Mesenchymal stem cell (in vitro differentiated cells and primary cell): ENCODE measurements around the gene NCL.

Source experiments
- DNase-seq: peaks from one replicate; pipeline ENCODE4 v3.0.0-alpha.2; 2013
- H2AFZ ChIP-seq: one replicate; pipeline ENCODE4 v1.6.1; 2013; ENCODE audit warnings: low read depth, mild to moderate bottlenecking, control low read depth, inconsistent platforms, low read length, moderate library complexity
- H2AK5ac ChIP-seq: 2 replicates; pipeline ENCODE4 v1.6.1; 2013; ENCODE audit warnings: low read length, moderate library complexity, mild to moderate bottlenecking, inconsistent platforms; ENCODE audit not compliant: severe bottlenecking
- H2BK120ac ChIP-seq: one replicate; pipeline ENCODE4 v1.6.1; 2013; ENCODE audit warnings: low read depth, mild to moderate bottlenecking, inconsistent platforms, low read length, moderate library complexity
- H2BK12ac ChIP-seq, 2 experiments: one replicate each; pipeline ENCODE4 v1.6.1; 2013; ENCODE audit warnings: inconsistent platforms in 2 of 2, low read length in 2 of 2, mild to moderate bottlenecking in 2 of 2, moderate library complexity in 2 of 2, control low read depth in 1 of 2
- H2BK15ac ChIP-seq: one replicate; pipeline ENCODE4 v1.6.1; 2013; ENCODE audit warnings: mild to moderate bottlenecking, low read depth, inconsistent platforms; ENCODE audit not compliant: poor library complexity, severe bottlenecking
- H2BK5ac ChIP-seq: 2 replicates; pipeline ENCODE4 v1.6.1; 2013; ENCODE audit warnings: low read depth, mild to moderate bottlenecking, low read length, control low read depth, inconsistent platforms; ENCODE audit not compliant: poor library complexity, severe bottlenecking
- H3K14ac ChIP-seq, 2 experiments: one replicate each; pipeline ENCODE4 v1.6.1; 2013; ENCODE audit warnings: inconsistent platforms in 2 of 2, low read length in 2 of 2, control low read depth in 1 of 2, mild to moderate bottlenecking in 1 of 2, moderate library complexity in 1 of 2
- H3K18ac ChIP-seq, 2 experiments: one replicate each; pipeline ENCODE4 v1.6.1; 2013; ENCODE audit warnings: inconsistent platforms in 2 of 2, low read length in 2 of 2, control low read depth in 1 of 2, low read depth in 1 of 2, mild to moderate bottlenecking in 1 of 2
- H3K23ac ChIP-seq, 2 experiments: one replicate each; pipeline ENCODE4 v1.6.1; 2013; ENCODE audit warnings: inconsistent platforms in 2 of 2, low read length in 2 of 2, mild to moderate bottlenecking in 2 of 2, moderate library complexity in 2 of 2, control low read depth in 1 of 2
- H3K27ac ChIP-seq: 2 replicates; pipeline ENCODE4 v1.5.1; 2013; ENCODE audit warnings: mild to moderate bottlenecking, moderate library complexity, low read length, control low read depth, inconsistent platforms; ENCODE audit not compliant: poor library complexity, severe bottlenecking
- H3K27me3 ChIP-seq, 2 experiments: 2 replicates each; pipeline versions ENCODE4 v1.6.1 to v1.7.0; 2013; ENCODE audit warnings: low read length in 2 of 2, mild to moderate bottlenecking in 2 of 2, moderate library complexity in 2 of 2, control low read depth in 1 of 2, inconsistent platforms in 1 of 2; ENCODE audit not compliant: control insufficient read depth in 1 of 2, insufficient read depth in 1 of 2
- H3K36me3 ChIP-seq, 2 experiments: 2 replicates each; pipeline versions ENCODE4 v1.6.1 to v1.7.0; 2013; ENCODE audit warnings: low read length in 2 of 2, control low read depth in 1 of 2, inconsistent platforms in 1 of 2, low read depth in 1 of 2, mild to moderate bottlenecking in 1 of 2; ENCODE audit not compliant: insufficient read depth in 2 of 2, control insufficient read depth in 1 of 2
- H3K4ac ChIP-seq, 2 experiments: one replicate each; pipeline ENCODE4 v1.6.1; 2013; ENCODE audit warnings: inconsistent platforms in 2 of 2, low read length in 2 of 2, mild to moderate bottlenecking in 2 of 2, moderate library complexity in 2 of 2, control low read depth in 1 of 2, low read depth in 1 of 2
- H3K4me1 ChIP-seq: 2 replicates; pipeline ENCODE4 v1.6.1; 2013; ENCODE audit warnings: low read depth, low read length, control low read depth; ENCODE audit not compliant: control insufficient read depth, insufficient read depth
- H3K4me2 ChIP-seq: 2 replicates; pipeline ENCODE4 v1.6.1; 2013; ENCODE audit warnings: low read length, mild to moderate bottlenecking, inconsistent platforms; ENCODE audit not compliant: poor library complexity, severe bottlenecking
- H3K4me3 ChIP-seq, 2 experiments: 2 replicates each; pipeline versions ENCODE4 v1.5.1 to v1.7.0; 2013; ENCODE audit warnings: low read length in 2 of 2, mild to moderate bottlenecking in 2 of 2, control low read depth in 1 of 2, low read depth in 1 of 2; ENCODE audit not compliant: insufficient read depth in 1 of 2
- H3K79me1 ChIP-seq: replicated peaks from 2 replicates; pipeline ENCODE4 v1.6.1; 2013; ENCODE audit warnings: mild to moderate bottlenecking, control low read depth, low read length, inconsistent platforms; ENCODE audit not compliant: poor library complexity, severe bottlenecking
- H3K9ac ChIP-seq: 2 replicates; pipeline ENCODE4 v1.7.0; 2013; ENCODE audit warnings: mild to moderate bottlenecking, low read length, moderate library complexity
- H3K9me3 ChIP-seq: 2 replicates; pipeline ENCODE4 v1.7.0; 2013; ENCODE audit warnings: mild to moderate bottlenecking, low read length; ENCODE audit not compliant: control insufficient read depth
- H4K8ac ChIP-seq: one replicate; pipeline ENCODE4 v1.6.1; 2013; ENCODE audit warnings: inconsistent platforms, mild to moderate bottlenecking, low read length, moderate library complexity
- H4K91ac ChIP-seq: one replicate; pipeline ENCODE4 v1.6.1; 2013; ENCODE audit warnings: mild to moderate bottlenecking, low read length, inconsistent platforms
- WGBS: methylation state at CpG from one replicate; pipeline ENCODE4 v1.1.7; 2013; ENCODE audit warnings: mixed read lengths; 5-methylcytosine and 5-hydroxymethylcytosine counted together

NCL gene

DNA sequence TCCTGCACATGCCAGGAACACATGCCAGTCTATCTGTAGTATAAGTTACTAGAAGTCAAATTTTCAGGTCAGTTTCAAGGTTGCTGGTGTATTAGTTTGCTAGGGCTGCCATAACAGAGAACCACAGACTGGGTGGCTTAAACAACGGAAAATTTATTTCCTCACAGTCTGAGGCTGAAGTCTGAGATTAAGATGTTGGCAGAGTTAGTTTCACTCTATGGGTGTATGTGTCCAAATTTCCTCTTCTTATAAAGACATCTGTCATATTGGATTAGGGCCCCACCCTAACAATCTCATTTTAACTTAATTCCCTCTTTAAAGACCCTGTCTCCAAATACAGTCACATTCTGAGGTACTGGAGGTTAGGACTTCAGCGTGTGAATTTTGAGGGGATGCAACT is 42.2 kb downstream of the NCL start:
- no peaks in the 10 kb centered on the region for H3K36me3 ChIP-seq
- no peaks in the 10 kb centered on the region for H3K9me3 ChIP-seq
- peaks cover 0 to 65% of the 10 kb centered on the region in 2 experiments for H3K27me3 ChIP-seq
- no peak overlapping the region for H2AFZ ChIP-seq
- no peak overlapping the region for H3K4me3 ChIP-seq
- H2BK15ac ChIP-seq = no peak overlapping the region
- H2BK12ac ChIP-seq = no peak overlapping the region
- DNase-seq = no peak
- no peak overlapping the region for H3K4me2 ChIP-seq
- 100% methylated on average over 1 of the region's 2 CpGs for WGBS
- no peak overlapping the region for H3K27ac ChIP-seq
- no peak overlapping the region for H3K14ac ChIP-seq
- no peak overlapping the region for H3K23ac ChIP-seq
- H3K9ac ChIP-seq = no peak overlapping the region
- H2AK5ac ChIP-seq = no peak overlapping the region
- no peak overlapping the region for H3K18ac ChIP-seq
- H2BK120ac ChIP-seq = no peak overlapping the region
- no peak overlapping the region for H3K4ac ChIP-seq
- H2BK5ac ChIP-seq = no peak overlapping the region
- no peaks in the 10 kb centered on the region for H3K79me1 ChIP-seq
- no peak overlapping the region for H4K91ac ChIP-seq
- H4K8ac ChIP-seq = no peak overlapping the region
- peaks cover 7% of the 10 kb centered on the region for H3K4me1 ChIP-seq

DNA sequence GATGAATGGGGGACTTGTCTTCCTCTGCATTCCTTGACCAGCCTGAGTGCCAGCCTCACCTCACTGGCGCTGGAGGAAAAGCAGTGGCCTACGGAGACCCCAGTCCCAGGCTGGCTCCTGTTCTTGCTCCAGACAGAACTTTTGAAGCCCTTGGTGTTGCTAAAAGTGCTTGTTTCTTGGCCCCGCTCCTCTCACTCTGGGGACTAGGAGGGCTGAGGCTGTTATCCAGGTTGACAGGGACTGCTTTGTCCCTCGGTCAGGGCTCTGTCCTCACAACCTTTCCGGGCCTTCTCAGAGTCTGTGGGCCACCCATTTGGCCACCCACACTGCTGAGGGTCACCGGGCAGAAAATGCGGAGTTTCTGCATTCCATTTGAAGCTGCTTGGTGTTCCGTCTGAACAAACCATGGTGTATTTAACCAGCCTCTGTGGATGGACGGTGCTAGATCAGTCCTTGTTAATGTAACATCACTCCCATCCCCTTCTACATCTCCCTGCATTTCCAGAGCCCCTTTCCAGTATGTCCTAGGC is 43.2 kb downstream of the NCL start:
- H2BK5ac ChIP-seq = no peak overlapping the region
- DNase-seq = no peak
- H3K79me1 ChIP-seq = no peaks in the 10 kb centered on the region
- H3K14ac ChIP-seq = no peak overlapping the region
- no peak overlapping the region for H3K4me2 ChIP-seq
- H2BK12ac ChIP-seq = no peak overlapping the region
- no peak overlapping the region for H3K4ac ChIP-seq
- H3K27me3 ChIP-seq = peaks cover 0 to 56% of the 10 kb centered on the region in 2 experiments
- no peak overlapping the region for H2AFZ ChIP-seq
- H3K36me3 ChIP-seq = no peaks in the 10 kb centered on the region
- H4K8ac ChIP-seq = no peak overlapping the region
- H3K9me3 ChIP-seq = no peaks in the 10 kb centered on the region
- no peak overlapping the region for H4K91ac ChIP-seq
- WGBS = 85% methylated on average over 9 of the region's 9 CpGs
- peaks cover 6% of the 10 kb centered on the region for H3K4me1 ChIP-seq
- H3K4me3 ChIP-seq = no peak overlapping the region
- no peak overlapping the region for H3K23ac ChIP-seq
- no peak overlapping the region for H2AK5ac ChIP-seq
- H2BK120ac ChIP-seq = no peak overlapping the region
- no peak overlapping the region for H3K9ac ChIP-seq
- H2BK15ac ChIP-seq = no peak overlapping the region
- H3K18ac ChIP-seq = no peak overlapping the region
- H3K27ac ChIP-seq = no peak overlapping the region

DNA sequence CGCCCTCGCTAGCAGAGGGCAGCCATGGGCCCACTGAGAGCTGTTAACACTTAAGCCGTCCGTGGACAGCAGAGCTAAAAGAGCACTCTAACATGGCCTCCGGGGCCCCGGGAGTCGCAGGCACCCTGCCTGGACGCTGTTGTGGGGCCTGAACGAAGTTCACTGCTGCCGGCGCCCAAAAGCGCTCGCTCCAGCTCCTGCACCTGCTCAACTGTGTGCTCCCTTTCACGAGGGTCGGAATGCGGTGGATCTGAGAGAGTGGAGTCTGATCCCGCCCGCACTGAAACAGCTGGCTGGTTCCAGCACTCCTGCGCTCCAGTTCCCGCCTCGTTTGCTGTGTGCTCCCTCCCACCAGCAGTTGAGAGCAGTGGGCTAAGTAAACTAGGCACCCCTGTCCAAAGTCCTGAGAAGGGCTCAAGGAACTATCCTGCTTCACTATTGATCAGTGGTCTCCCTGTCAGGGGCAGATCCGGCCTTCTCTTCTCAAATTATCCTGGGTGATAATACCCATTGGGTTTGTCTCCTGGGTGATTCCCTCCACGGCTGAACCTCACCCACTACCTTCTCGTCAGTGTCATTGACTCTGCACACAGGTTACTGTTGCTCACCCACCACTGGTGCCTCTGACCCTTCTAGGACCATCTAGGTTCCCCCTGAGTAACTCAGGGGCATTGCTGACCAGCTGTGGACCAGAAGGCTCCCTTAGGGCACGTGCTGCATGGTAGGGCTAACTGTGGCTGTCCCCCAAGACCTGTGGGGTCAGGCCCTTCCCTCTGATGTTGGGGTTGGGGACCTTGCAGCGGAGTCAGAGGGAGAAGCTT is 45.3 kb downstream of the NCL start:
- Histone ChIP-seq H3K36me3 (no peaks in the 10 kb centered on the region), H3K23ac (no peak overlapping the region), H3K4me1 (no peaks in the 10 kb centered on the region)

GRCh38 chr2:231415029-231415428 is 49.3 kb downstream of the NCL start:
- H3K27ac ChIP-seq = no peak overlapping the region
- H3K9ac ChIP-seq = no peak overlapping the region
- peaks cover 10% of the 10 kb centered on the region for H3K4me1 ChIP-seq
- H3K4ac ChIP-seq = no peak overlapping the region
- no peak overlapping the region for H2AFZ ChIP-seq
- H4K8ac ChIP-seq = no peak overlapping the region
- H3K4me3 ChIP-seq = no peak overlapping the region
- no peak overlapping the region for H3K23ac ChIP-seq
- no peaks in the 10 kb centered on the region for H3K79me1 ChIP-seq
- no peak overlapping the region for H3K4me2 ChIP-seq
- no peak overlapping the region for H2BK5ac ChIP-seq
- H4K91ac ChIP-seq = no peak overlapping the region
- no peak overlapping the region for H2AK5ac ChIP-seq
- H2BK15ac ChIP-seq = no peak overlapping the region
- H3K36me3 ChIP-seq = no peaks in the 10 kb centered on the region
- H2BK120ac ChIP-seq = no peak overlapping the region
- no peak for DNase-seq
- H3K18ac ChIP-seq = no peak overlapping the region
- peaks cover 0 to 40% of the 10 kb centered on the region in 2 experiments for H3K27me3 ChIP-seq
- H3K9me3 ChIP-seq = peaks cover 3% of the 10 kb centered on the region
- H2BK12ac ChIP-seq = no peak overlapping the region
- H3K14ac ChIP-seq = no peak overlapping the region

More for the DNA sequence above, 45.3 kb downstream of the NCL start:
- no peak for DNase-seq
- H2BK120ac ChIP-seq = no peak overlapping the region
- no peak overlapping the region for H3K18ac ChIP-seq
- H4K91ac ChIP-seq = no peak overlapping the region
- 86% methylated on average over 26 of the region's 26 CpGs for WGBS
- no peak overlapping the region for H3K4ac ChIP-seq
- no peak overlapping the region for H3K9ac ChIP-seq
- H3K4me2 ChIP-seq = no peak overlapping the region
- no peak overlapping the region for H3K4me3 ChIP-seq
- H3K9me3 ChIP-seq = no peaks in the 10 kb centered on the region
- no peak overlapping the region for H2BK15ac ChIP-seq
- no peak overlapping the region for H2BK12ac ChIP-seq
- peaks cover 0 to 42% of the 10 kb centered on the region in 2 experiments for H3K27me3 ChIP-seq
- H4K8ac ChIP-seq = no peak overlapping the region
- H3K14ac ChIP-seq = no peak overlapping the region
- H2AFZ ChIP-seq = no peak overlapping the region
- no peak overlapping the region for H2AK5ac ChIP-seq
- H2BK5ac ChIP-seq = no peak overlapping the region
- H3K27ac ChIP-seq = no peak overlapping the region
- no peaks in the 10 kb centered on the region for H3K79me1 ChIP-seq
